Measurements from ENCODE around the gene IBSP.

IBSP gene

DNA sequence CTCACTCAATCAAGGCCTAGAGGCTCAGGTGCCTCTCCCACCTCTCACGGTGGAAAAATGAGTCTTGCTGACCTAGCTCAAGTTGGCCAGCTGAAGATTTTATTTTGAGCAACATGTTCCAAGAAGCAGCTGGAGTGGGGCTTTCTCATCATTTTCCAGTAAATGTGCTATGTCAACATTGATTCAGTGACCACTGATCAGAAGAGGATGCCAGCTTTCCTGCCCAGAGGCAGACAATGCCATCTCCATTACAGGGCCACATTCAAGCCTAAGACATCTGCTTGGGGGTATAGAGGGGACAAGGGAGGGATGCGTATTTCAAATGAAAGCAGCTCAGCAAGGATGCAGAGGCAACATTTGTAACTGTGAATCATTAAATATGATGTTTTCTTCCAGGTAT lies 36.4 kb downstream of the IBSP start:
- in situ Hi-C loops (cut with MboI; ENCODE audit: low sequenced_read_pairs), result loop anchor here (25.0 kb wide), 1 partner anchor 323 kb away; no protein-coding TSS in a partner anchor

GRCh38 chr4:87838205-87838604 lies 38.9 kb downstream of the IBSP start:
- in situ Hi-C loops (cut with MboI; ENCODE audit: low sequenced_read_pairs), result loop anchor here (25.0 kb wide), 1 partner anchor 326 kb away; no protein-coding TSS in a partner anchor

- in situ Hi-C loops (cut with MboI; ENCODE audit: low sequenced_read_pairs), result loop anchor here (25.0 kb wide), 1 partner anchor 327 kb away; no protein-coding TSS in a partner anchor
These were observed 39.7 kb downstream of the IBSP start for GRCh38 chr4:87838890-87839591.

DNA sequence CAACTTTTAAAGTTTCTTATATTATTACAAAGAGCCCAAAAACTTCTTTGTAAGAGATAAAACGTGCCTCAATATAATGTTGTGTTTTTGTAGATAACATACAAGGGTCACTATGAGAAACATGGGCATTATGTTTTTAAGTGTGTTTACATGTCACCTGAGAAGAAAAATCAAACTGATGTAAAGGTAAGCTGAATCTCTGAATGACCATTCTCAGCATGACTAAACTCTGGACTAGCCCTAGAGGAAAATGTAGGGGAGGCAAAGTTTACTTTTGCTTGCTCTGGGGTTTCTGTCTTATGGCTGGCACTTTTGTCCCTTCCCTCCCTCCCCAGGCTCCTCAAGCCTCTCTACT lies 40.2 kb downstream of the IBSP start:
- in situ Hi-C loops (cut with MboI; ENCODE audit: low sequenced_read_pairs), result loop anchor here (25.0 kb wide), 1 partner anchor 327 kb away; no protein-coding TSS in a partner anchor

DNA sequence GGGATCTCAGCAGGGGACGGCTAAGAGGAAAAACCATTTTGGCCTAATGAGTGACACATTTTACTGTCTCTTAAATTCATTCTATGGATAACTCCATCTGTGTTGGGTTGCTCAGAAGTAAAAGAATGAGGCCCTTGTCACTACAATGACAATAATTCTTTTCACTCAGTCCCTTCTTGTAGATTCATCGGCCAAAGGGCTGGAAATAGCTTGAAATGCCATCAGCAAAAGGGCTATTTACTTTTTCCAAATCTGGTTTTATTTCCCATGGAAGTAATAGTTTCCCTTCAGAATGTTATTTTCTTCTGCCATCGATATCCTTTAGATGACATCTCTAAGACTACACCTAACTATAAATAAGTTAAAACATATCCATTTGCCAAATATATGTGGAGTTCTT lies 40.8 kb downstream of the IBSP start:
- in situ Hi-C loops (cut with MboI; ENCODE audit: low sequenced_read_pairs), result loop anchor here (5.0 to 25.0 kb wide), 2 partner anchors 158 to 328 kb away; no protein-coding TSS in a partner anchor

DNA sequence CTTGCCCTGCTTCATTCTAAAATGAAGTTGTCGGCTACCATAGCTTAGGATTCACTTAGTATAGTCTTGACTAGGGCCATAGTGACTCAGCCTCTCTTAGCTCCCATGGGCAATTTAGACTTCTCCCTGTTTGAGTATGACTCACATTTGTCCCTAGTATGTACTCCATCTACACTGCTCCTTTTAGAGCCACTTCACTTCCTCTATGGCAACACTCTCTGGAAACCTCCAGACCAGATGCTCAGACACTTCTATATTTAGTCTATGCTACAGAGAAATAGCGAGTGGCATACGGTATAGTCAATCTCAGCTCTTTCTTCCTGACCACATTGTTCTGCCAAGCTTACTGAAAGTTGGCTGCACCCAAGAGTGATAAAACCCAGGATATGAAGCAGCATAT lies 44.6 kb downstream of the IBSP start:
- in situ Hi-C loops (cut with MboI; ENCODE audit: low sequenced_read_pairs), result loop anchor here (5.0 to 25.0 kb wide), 2 partner anchors 162 to 332 kb away; no protein-coding TSS in a partner anchor

GRCh38 chr4:87844452-87844851 lies 45.1 kb downstream of the IBSP start:
- in situ Hi-C loops (cut with MboI; ENCODE audit: low sequenced_read_pairs), result loop anchor here (5.0 to 25.0 kb wide), 2 partner anchors 162 to 332 kb away; no protein-coding TSS in a partner anchor

DNA sequence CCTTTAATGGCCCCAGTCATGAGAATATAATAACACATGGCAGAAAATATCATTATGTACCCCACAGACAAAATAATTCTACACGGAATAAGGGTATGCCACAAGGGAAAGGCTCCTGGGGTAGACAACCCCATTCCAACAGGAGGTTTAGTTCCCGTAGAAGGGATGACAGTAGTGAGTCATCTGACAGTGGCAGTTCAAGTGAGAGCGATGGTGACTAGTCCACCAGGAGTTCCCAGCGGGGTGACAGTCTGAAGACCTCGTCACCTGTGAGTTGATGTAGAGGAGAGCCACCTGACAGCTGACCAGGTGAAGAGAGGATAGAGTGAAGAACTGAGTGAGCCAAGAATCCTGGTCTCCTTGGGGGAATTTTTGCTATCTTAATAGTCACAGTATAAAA lies 46.9 kb downstream of the IBSP start:
- in situ Hi-C loops (cut with MboI; ENCODE audit: low sequenced_read_pairs), result loop anchor here (25.0 kb wide), 1 partner anchor 334 kb away; no protein-coding TSS in a partner anchor

DNA sequence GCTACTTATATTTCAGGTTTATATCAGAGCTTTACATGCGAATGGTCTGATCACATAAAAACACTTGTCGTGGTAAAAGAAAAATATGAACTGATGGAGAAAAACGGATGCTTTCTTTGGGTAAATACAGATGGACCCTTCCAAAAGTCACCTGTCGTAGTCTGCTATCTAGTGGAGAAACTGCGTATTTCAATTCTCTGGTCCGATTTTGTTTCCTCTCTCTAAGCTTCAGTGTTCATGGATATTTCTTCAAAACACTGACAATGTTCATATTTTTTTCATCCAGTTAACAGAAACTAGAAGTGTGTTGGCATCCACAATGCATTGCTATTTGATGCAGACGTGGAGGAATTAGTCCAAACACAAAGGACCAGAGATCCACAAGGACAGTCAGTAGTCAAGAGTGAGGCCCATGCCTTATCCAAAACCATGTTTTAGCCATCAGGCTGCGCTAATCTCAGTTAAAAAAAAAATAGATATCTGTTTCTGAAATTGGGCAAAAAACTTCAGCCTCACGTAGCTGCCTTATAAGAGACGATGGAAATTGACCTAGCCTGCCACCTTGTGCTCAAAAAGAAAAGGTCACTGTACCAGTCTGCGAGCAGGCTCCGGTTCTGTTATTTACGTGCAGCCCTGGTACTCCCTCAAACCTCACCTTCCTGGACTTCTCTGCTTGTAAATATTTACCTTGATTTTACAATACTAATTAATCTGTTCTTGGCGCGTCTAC lies 49.4 kb downstream of the IBSP start:
- in situ Hi-C loops (cut with MboI; ENCODE audit: low sequenced_read_pairs), result loop anchor here (25.0 kb wide), 1 partner anchor 336 kb away; no protein-coding TSS in a partner anchor

GRCh38 chr4:87849612-87850011 lies 50.3 kb downstream of the IBSP start:
- in situ Hi-C loops (cut with MboI; ENCODE audit: low sequenced_read_pairs), result loop anchor here (10.0 to 25.0 kb wide), 3 partner anchors 115 to 363 kb away; no protein-coding TSS in a partner anchor

DNA sequence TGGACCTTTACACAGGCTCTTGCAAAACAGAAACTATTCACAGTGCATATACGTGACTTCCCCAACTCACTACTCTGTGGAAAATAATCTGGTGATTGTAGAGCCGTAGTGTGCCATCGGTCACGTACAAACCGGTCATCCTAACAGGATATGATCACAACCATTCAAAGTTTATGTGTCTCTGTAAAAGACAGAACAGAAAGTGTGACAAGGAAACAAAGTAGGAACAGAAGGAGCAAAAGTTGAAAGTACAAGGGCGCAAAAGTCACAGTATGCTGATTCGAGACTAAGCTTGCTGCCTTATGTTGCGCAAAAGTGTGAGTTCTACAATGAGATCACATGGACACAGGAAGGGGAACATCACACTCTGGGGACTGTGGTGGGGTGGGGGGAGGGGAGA lies 52.0 kb downstream of the IBSP start:
- in situ Hi-C loops (cut with MboI; ENCODE audit: low sequenced_read_pairs), result loop anchor here (10.0 to 25.0 kb wide), 2 partner anchors 113 to 361 kb away; no protein-coding TSS in a partner anchor

DNA sequence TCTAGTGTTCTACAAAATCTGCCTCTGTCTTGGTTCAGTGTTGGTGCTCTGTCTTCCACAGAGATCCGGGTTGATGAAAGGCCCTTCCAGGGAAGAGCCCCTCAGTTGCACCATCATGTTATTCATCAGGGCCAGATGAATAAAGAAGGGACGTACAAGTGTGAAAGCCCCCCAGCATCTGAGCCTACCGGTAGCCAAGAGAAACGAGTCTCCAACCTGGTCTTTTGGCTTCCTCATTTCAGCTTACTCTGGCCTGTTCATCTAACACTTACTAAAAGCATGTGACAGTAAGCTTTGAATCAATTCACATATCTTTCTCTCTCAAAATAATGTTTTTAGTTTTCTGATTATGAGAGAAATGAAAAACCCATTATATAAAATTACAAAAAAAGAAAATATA lies 52.6 kb downstream of the IBSP start:
- in situ Hi-C loops (cut with MboI; ENCODE audit: low sequenced_read_pairs), result loop anchor here (10.0 to 25.0 kb wide), 2 partner anchors 113 to 360 kb away; no protein-coding TSS in a partner anchor

DNA sequence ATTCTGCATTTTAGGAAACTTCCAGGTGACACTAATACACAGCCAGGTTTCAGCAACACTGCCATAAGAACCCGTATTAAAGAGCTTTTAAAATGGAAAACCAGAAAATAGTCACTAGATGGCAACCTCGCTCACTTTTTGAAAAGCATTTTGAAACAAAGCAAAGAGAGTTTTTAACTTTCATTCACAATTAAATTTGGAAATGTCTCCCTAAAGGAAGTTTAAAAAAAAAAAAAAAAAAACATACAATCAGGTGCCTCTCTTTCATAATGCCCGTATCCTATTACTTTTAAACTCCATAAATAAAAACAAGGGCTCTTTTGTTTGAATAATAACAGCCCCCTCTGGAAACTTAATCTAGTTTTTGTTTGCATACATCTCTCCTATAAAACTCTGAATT lies 53.8 kb downstream of the IBSP start:
- in situ Hi-C loops (cut with MboI; ENCODE audit: low sequenced_read_pairs), result loop anchor here (10.0 to 25.0 kb wide), 2 partner anchors 112 to 359 kb away; no protein-coding TSS in a partner anchor

DNA sequence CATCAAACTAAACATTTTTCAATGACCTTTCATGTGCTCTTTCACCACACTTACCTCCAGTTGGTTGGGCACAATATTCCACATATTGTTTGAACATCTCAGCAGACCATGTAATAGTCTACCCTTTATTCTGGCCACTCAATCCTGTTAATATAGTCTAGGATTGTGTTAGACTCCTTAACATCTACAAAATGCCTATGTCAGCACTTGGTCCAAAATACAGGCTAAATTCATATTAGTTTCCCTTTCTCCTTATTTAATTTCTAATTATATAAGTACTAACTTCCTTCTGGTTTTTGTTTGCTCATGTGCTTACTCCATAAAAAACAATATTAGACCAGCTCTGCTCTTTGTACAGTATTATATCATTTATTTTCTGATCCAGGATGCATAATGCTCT lies 54.5 kb downstream of the IBSP start:
- in situ Hi-C loops (cut with MboI; ENCODE audit: low sequenced_read_pairs), result loop anchor here (10.0 to 25.0 kb wide), 2 partner anchors 111 to 358 kb away; no protein-coding TSS in a partner anchor

DNA sequence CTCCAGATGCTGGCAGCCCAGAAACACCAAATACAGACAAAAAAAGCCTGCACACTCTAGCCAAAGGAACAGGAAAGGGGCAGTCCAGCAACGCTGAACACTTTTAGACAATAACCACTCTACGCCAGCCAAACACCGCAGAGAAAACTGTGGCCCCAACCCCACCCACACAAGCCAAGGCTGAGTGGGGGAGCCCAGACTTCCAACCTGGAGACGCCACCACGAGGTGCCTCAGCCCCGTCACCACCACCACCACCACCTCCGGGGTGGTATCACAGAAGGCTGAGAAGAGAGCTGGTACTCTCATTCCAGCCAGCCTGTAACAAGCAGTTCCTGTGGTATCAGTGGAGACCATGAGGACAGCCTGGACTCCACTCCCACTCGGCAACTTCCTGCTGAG lies 56.2 kb downstream of the IBSP start:
- in situ Hi-C loops (cut with MboI; ENCODE audit: low sequenced_read_pairs), result loop anchor here (10.0 to 25.0 kb wide), 2 partner anchors 109 to 357 kb away; no protein-coding TSS in a partner anchor

DNA sequence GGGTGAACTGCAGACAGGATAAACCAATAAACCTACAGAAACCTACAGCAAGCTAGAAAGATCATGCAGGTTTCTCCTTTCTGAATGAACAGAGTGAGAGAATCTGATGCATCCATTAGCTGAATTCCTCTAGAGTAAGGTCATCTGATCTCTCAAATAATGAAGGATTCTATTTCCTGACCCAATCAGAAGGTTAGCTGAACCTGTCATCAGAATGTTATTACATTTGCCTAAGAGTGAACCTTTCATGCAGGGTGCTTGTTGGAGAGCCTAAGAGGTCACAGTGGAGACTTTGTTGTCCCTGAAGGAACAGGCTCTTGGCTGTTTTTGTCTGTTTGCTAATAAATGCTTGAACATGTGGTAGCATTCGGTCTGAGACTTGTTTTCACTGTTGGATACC lies 57.5 kb downstream of the IBSP start:
- in situ Hi-C loops (cut with MboI; ENCODE audit: low sequenced_read_pairs), result loop anchor here (10.0 to 25.0 kb wide), 2 partner anchors 108 to 355 kb away; no protein-coding TSS in a partner anchor

- in situ Hi-C loops (cut with MboI; ENCODE audit: low sequenced_read_pairs), result loop anchor here (10.0 to 25.0 kb wide), 2 partner anchors 107 to 355 kb away; no protein-coding TSS in a partner anchor
These were observed 58.4 kb downstream of the IBSP start for GRCh38 chr4:87857789-87858188.
